GM18502 (cell line): ENCODE results near the gene MRPS23.
A peak's percentile ranks its signal among the peaks of the same experiment; 100 is the strongest.

Source experiments
- ATAC-seq: cut with Tn5 transposase; IDR thresholded peaks from one replicate; pipeline ENCODE4 v1.9.1; 2021; ENCODE audit warnings: mild to moderate bottlenecking; ENCODE audit not compliant: unreplicated experiment, poor library complexity

MRPS23 gene

DNA sequence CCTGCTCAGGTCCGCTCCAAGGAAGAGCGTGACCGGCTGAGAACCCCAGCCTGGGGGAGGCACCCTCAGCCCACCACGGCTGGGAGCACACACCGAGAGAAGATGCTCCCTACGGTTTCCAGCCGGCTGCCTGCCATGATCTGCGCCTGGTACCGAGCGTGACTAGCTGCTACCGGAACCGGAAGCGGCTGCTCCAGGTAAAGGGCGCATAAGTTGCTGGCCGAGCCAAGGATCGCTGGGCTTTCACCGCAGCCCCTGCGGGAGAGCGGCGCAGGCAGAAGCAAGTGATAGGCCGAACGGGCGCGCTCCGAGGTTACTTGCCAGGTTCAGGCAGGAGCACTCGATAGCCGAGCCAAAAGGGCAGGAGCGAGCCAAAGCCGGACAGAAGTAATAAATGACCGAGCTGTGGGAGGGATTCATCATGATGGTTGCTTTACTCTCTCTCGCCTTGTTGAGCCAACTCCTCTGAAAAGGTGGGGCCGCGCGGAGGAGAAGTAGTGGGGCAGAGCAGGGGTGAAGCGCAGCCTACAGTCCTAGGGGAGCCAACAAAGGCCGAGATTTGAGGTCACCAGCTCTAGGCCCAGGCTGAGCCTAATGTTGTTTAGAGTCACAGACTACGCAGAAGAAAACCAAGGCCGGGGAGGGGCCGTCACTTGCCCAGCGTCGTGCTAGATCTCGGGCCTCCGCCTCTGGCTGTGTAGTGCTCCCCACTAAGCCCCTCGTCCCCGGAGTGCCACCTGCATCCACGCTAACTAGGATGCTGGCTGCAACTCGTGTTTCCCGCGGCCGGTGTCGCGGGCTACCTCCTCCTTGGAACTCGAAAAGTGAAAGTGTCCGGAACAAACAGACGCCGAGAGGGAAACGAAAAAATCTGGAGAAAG, at the start of gene MRPS23:
TSS of gene MRPS23 (minus strand) at position 171 of the 881 bp plus-strand sequence. CDS start at position 137, 34 bp downstream.
- peak; percentile 92 for ATAC-seq

DNA sequence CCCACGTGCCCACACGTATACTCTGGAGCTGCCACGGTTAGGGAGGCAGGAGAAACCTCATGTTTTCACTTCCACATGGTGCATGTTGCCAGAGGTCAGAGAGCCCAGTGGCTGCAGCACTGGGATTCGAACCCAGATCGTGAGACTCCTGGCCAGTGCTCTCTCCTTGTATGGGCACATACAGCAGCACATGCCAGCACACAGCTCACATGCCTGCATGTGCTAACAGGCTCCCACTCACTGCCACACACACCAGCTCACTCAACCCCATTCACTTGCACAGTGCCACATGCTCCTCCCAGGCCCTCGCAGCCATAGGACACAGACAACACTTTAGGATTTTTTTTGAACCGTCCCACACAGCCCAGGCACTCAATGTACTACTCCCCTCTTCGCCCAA, 49.5 kb upstream of the MRPS23 start:
- ATAC-seq: no peak

DNA sequence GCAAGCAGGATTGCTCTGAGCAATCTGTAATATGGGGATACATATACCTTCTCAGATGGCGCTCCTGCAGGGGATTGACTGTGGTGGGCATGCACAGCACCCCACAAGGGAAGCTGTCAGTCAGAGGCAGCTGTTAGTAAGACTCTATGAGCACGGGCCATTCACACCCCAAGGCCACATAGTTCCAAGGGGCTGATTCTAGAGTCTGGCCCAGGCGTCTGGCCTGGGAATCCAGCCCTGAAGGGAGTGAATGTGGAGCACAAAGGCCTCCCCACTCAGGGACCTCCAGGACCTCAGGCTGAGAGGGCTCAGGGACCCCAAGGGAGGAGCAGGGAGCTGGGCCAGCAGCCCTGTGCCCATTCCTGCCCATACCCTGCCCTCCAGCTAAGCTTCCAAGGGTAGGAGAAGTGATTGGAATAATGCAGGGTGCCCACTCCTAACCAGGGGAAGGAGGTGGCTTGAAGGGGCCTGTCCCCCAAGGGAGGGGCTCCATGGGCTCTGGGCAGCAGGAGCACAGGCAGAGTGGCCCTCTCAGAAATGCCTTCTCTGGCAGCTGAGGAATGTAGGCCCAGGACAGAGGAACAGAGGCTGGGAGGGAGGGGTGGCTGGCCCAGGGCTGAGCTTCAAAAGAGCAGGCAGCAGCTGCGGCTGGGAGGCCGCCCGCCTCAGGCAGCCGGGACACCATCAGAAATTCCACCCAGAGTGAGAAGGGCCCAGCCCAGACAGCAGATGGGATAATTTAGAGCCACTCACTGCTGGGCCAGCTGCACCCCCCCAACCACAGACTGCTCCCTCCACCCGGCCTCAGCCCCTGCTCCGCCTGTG, 48.9 kb upstream of the MRPS23 start:
- no peak for ATAC-seq

DNA sequence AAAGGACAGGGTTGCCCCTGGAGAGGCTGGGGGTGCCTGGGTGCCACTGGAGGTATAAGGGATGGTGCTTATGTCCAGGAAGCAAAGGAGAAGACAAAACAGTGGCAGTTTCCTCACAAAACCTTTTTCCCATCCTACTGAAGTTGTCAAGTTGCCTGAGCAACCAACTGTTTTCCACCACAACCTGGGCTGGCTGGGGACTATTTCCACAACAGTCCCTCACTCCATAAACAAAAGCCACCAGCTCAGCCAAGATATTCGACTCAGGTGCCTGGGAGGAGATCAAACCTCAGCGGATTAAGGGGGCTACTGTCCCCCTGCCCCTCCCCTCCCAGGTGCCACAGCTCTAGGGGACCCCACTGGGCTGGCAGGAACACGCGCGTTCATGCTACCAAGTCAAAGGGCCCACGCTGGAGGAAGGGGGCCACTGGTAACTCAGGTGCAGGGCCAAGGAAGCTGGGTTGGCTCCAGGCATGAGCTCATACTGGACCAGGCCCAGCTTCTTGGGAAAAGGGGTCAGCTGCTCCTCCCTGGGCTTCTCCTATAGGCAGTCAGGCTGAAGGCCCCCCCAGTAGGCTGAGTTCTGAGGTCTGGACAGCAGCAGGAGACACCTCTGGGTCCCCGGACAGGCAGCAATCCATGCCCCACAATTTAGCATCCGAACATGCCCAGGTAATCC, 45.7 kb upstream of the MRPS23 start:
- no peak for ATAC-seq

DNA sequence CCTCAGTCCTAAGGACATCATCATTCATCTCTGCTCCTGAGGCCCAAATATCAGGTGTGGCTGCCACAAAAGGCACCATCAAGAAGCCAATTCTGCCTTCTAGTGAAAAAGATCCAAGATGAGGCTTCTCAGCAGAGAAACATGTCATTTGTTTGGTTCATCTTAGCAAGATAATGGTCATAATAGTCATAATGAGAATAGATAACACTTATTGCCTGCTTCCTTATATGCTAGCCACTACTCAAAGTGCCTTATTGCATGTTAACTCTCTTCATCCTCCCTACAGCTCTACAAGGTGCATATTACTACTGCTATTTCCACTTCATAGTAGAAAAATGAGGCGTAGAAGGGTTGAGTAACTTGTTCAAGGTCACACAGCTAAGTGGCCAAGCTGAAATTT, 45.0 kb upstream of the MRPS23 start:
- ATAC-seq: no peak

DNA sequence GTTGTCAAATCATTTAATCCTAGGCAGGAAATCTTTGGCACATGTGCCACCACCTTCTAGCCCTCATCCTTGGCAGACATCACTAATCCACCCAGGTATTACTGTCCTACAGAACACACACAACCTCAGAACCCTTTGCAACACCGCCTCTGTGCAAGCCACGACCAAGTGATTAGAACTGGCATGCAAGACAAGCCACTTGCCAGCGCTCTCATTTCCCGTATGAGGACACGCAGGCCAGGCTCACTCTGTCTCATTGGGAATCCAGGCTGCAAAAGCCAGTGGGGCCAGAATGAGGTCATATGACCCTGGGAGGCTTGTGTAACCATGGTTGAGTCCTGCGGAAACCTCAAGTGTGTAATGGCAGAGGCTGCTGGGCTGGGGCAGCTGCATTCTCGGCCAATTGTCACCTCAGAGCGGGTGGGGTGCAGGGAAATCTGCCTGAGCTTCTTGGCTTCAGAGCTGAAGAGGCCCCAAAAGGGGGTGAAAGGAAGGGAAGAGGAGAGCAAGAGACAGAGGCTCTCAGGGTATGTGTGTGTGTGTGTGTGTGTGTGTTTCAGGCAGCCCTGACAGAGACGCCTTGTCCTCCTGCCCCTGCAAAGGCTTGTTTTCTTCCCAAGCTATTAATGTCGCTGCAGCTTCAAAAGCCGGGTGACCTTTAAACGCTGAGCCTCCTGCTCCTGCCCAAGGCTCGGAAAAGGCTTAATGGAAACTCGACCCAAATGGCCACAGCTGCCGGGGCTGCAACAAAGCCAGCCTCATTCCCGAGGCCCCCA, 43.2 kb upstream of the MRPS23 start:
- no peak for ATAC-seq

DNA sequence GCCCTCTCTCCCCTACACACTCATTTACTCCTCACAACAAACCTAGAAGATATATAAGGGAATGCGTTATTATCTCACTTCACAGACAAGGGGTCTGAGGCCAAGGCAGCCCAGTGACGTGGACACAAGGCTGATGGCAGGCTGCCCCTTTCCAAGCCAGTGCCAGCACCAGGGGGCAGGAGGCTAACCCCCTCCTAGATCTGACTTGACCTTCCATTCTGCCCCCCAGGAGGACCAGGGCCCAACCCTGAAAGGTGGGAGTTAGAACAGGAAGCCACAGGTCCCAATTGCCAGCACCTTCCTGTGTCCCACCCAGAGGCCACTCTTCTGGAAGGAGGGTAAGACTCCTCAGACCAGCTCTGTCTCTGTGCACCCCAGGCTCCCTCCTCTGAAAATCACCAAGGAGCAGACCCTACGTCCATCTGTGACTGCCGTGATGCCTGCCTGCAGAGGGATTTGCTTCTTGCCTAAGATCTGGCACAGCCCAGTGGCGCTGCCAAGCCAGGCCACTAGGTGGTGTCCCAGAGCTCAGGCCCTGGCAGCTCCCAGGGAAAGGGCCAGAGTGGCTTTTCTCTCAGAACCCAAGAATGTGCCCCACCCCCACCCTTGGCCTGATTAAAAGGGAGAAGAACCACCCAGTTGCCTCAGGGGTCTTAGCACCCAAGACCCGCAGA, 42.4 kb upstream of the MRPS23 start:
- no peak for ATAC-seq

DNA sequence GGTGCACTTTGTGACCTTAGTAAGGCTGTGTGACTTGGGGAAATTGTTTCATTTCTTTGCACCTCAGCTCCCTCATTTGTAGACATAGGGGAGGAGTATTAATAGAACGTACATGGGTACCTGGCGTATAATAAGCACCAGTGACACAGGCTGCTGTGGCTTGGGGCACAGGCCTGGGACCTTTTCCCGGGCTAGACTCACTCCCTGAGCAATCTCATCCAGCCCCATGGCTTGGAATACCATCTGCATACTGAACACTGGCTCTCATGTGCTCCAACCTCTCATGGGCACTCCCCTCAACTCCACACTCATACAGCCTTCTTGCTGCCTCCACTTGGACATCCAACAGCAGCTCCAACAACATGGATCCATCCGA, 41.0 kb upstream of the MRPS23 start:
- ATAC-seq: no peak

DNA sequence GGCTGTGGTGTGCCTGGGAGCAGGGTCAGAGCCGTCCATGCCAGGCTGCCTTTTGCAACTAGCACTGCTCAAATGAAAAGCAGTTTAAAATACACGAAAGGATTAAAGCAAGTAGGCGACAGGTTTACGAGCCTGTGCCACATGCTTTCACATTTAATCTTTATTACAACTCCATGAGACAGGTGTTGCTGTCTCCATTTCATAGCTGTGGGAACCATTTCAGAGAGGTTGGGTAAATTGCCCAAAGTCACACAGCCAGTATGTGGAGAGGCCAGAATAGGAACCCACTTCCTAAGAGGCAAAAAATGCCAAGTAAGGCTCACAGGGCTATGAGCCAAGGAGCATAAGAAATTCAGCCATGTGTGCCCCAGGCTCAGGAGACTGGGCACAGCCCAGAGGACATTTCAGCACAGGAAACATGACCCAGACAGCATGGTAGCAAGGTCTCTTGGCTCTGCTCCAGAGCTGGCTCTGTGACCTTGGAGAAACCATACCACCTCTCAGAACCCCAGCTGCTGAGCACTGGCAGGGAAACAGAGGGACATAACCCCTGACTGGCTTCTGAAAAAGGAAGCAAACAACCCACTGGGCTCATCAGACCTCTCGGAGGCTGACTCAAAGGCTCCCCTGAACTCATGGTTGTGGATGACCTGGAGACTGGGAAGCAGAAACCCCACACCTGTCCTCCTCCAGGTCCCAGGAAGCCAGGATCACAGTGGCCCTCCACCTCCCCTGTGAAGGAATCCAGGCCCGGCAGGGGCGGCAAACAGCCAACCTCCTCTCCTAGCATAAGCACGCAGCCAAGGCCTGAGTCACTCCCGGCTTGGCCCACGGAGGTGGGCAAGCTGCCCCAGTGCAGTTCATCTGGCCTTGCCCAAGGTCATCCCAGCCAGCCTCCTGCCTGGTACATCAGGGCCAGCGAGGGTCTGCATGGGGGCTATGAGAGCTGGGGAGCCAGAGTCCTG, 40.3 kb upstream of the MRPS23 start:
- no peak for ATAC-seq

DNA sequence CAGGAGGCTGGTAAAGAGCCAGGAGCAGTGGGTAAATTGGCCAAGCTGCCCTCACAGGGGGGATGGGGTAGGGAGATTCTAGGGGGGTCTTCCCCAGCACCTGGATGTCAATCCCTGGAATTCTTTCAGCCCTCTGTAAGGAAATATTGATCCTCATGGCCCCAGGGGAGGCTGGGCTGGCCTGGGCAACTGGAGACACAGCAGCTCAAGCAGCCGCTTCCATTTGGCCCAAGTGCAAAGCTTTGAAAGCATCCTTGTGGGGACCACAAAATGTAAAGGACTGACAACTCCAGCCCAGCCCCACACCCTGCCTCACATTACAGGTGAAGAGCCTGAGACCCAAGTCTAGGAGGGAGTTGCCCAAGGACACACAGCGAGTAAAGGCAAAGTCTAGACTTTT, 39.4 kb upstream of the MRPS23 start:
- ATAC-seq: no peak

DNA sequence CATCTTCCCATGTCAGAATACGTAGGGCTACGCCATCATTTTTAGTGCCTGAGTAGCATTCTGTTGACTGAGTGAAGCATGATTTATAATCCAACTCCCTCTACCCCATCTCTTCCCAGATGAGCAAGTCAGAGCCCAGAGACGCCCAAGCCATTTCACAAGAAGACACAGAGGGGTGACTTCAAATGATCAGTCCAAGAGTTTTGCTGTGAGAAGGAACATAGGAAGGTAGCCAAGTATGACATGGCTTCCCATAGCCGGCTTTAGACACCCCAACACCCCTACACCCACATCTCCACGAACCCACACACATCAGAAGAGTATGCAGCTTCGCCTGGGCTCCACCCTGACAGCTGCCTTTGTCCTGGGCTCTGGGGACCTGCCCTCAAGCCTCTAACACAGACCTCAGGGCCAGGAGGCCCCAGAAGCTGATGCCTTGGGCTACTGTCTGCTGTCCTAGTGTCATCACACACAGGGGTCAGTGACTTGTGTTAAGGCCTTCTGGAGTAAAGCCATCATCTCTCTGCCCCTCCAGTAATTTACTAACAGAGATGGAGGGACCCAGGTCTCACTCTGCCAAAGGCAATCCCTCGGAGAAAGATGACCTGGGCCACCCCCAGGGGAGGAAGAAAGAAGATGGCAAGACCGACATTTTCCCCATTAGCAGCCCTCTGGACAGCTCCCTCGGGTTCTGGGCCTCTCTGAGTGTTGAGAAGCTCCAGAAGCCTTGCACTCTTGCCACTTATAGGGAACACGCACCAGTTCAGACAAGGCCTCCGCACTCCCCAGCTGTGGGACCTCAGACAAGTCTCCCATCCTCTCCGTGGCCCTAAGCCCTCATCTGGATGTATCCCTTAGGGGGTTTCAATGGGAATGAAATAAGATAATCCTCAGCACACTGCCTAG, 38.7 kb upstream of the MRPS23 start:
- ATAC-seq: no peak

DNA sequence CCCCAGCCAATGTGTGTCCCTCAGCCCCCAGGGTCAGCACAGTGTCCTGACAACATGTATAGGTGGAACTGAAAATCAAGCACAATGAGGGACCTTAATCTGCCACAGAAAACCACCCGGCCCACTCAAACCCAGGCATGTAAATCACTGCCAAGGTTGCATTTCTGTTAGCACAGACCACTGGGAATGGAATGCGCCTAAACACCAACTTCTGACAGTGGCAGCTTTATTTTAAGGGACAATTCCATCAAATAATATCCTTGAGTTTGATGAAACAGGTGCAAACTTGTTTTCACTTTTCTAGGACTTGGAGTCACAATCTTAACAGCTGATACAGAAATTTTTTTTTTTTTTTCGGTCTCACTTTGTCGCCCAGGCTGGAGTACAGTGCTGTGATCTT, 37.3 kb upstream of the MRPS23 start:
- no peak for ATAC-seq

DNA sequence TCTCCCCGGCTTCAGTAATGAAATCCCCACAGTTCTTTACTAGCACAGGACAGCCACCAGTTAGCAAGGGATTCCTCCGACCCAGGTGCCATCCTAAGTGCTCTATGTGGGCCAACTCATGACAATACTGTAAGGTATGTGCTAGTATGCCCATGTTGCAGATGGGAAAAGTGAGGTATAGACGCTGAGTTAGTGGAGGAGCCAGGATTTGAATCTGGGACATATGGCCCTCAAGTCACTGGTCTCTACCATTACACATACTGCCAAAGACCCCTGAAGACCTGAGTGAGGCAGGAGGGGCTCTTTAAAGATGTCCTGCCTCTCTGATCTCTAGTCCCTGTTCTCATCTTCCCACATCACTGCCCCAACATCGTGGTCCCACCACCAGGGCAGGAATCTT, 36.2 kb upstream of the MRPS23 start:
- ATAC-seq: no peak

DNA sequence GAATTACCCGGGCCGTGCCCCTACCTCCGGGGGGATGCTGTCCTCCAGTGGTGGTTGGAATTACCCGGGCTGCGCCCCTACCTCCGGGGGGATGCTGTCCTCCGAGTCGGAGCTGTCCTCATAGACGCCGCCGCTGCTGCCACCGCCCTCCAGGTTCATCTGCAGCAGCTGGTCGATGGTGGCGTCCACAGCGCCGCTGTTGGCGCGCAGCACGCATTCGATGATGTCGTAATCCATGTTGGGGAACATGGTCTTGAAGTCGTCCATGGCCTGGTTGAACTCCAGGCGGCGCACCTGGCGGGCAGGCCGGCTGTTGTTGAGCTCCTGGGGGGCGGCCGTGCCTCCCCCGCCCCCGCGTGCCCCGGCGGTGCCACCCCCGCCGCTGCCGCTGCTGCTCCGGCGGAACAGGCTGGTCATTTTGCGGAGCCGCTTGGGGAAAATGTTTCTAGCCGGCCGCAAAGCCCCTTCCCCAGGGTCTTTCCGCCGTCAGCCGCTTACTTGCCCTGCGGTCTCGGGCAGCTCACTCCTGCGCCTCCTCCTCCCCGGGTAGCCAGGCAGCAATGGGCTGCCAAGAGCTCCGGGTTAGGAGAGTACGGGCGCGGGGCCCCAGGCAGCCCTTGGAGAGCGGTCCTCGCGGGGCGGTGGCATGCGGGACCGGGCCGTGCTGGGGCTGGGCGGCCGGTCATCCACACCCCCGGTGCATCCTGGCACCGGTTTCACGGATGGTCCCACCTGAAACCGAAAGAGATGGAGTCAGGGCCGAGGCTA, 35.5 kb upstream of the MRPS23 start:
- no peak for ATAC-seq

DNA sequence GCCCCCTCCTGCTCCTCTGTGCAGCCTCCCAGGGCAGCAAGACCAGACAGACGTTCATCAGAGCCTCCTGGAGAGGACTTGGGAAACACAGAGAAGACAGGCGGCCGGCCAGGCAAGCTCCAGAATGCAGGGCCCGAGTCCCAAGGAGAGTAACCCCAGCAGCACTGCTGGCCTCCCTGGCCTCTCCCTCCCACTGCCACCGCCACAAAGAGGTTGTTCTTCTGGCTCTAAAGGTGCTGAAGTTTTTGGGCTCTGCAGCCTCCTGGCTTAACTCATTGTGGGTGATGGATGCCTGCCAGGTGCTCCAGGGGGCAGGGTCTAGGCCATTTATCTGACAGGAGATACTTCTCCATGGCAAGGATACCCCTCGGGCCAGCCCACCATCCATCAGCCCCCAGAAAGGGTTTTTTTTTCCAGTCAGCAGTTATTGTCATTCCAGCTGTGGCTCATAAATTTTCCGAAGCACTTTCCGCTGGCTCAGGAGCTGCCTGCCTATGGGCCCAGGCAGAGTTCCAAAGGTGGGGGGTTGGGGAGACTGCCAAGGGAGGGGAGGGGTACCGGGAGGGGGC, 32.0 kb upstream of the MRPS23 start:
- ATAC-seq: no peak

DNA sequence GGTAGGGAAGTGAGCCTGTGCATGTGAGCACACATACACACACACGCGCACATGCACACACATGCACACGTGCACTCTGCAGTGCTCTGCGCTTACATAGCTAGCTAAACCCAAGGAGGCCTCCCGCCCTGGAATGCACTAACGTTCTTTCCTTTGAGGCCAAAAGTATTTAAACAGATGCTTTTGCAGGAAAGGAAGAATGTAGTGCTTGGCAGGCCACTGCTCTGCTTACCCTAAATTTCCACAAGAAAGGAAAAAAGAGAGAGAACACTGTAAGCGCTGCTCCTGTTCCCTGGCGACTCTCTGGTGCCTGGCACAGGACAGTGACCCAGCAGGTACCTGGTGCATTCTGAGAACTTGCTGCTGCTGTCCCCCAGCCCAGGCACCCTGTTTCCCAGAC, 31.3 kb upstream of the MRPS23 start:
- no peak for ATAC-seq

DNA sequence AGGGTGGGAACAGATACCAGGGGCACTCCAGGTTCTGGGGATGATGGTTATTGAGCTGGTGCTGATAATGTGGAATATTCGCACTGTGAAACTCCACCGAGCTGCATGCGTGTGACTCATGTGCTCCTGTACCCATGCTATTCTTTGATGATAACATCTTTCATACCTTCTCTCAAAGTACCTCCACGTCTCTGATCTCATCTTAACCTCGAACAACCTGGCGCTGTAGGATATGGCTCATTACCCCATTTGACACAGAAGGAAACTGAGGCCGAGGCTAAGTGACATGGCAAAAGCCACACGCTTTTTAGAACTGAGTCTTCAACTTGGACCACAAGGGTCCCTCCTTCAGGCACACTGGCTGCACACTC, 30.2 kb upstream of the MRPS23 start:
- ATAC-seq: no peak
